Epithelial cell of esophagus (primary cell): ENCODE measurements around the gene PIRT.
"Not testable (repeated sequence)": the region's sequence is repeated elsewhere in the genome, so short reads cannot be mapped to it uniquely, and the experiment has no call there.

ENCODE experiments used
- DNase-seq: peaks from one replicate; pipeline ENCODE4 v3.0.0; 2010; ENCODE audit warnings: low read depth
- H3K4me3 ChIP-seq: 2 replicates; pipeline ENCODE4 v1.5.1; 2011; ENCODE audit warnings: mild to moderate bottlenecking, low read length, control low read depth
- CTCF ChIP-seq: IDR thresholded peaks from 2 replicates; pipeline ENCODE4 v1.5.1; 2011; ENCODE audit warnings: low read depth, mild to moderate bottlenecking, low read length, control low read depth, inconsistent platforms; ENCODE audit not compliant: insufficient read depth; ENCODE audit errors: missing control alignments

PIRT gene

GRCh38 chr17:10870336-10871050, 32.6 kb upstream of the PIRT start:
- DNase-seq: no peak
- no peak for TF ChIP-seq CTCF
- H3K4me3 ChIP-seq: no peak overlapping the region

- H3K4me3 ChIP-seq, DNase-seq: not testable (repeated sequence)
These were observed 30.9 kb upstream of the PIRT start for GRCh38 chr17:10868744-10869143.

GRCh38 chr17:10859051-10859450, 21.2 kb upstream of the PIRT start:
- TF ChIP-seq CTCF: no peak
- no peak for DNase-seq
- no peak overlapping the region for H3K4me3 ChIP-seq

DNA sequence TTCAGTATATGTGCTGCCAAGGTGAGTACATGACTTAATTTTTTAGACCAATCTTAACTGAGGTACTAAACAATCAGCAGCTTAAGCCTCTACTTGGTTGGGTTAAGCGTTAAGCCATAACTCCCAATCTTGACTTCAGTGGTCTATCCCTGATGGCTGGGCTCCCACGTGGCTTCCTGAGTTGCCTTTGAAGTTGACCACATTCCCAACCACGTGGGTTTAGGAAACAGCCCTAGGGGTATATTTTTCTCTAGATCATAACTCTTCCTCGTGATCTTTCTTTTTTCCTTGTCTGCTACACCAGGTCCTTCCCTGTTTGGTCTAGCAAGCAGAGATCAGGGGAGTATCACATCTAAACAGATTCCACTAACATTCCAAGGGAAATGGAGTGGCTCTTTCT, 20.1 kb upstream of the PIRT start:
- TF ChIP-seq CTCF: no peak
- no peak overlapping the region for H3K4me3 ChIP-seq
- no peak for DNase-seq

DNA sequence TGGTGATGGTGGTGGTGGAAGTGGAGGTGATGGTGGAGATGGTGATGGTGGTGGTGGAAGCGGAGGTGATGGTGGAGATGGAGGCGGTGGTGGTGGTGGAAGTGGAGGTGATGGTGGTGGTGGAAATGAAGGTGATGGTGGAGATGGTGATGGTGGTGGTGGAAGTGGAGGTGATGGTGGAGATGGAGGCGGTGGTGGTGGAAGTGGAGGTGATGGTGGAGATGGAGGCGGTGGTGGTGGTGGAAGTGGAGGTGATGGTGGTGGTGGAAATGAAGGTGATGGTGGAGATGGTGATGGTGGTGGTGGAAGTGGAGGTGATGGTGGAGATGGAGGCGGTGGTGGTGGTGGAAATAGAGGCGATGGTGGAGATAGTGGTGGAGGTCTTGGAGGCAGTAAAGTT, 8.7 kb upstream of the PIRT start:
- H3K4me3 ChIP-seq, DNase-seq: not testable (repeated sequence)

DNA sequence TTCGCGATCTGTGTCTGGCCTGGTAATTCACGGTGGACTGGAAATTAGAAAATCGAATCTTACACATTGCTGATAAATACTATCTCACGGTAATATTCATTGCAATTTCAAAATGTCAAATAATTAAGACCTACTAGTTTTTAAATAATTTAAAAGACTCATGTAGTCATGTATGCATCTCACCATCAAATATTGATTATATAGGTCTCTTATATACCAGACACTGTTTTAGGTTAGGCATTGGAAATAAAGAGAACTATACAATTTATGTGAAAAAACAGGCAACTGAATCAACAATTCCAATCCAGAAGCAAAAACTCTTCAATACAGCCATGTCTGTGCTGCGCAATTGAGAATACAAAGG, 7.5 kb upstream of the PIRT start:
- no peak for TF ChIP-seq CTCF
- H3K4me3 ChIP-seq: no peak overlapping the region
- DNase-seq: no peak

DNA sequence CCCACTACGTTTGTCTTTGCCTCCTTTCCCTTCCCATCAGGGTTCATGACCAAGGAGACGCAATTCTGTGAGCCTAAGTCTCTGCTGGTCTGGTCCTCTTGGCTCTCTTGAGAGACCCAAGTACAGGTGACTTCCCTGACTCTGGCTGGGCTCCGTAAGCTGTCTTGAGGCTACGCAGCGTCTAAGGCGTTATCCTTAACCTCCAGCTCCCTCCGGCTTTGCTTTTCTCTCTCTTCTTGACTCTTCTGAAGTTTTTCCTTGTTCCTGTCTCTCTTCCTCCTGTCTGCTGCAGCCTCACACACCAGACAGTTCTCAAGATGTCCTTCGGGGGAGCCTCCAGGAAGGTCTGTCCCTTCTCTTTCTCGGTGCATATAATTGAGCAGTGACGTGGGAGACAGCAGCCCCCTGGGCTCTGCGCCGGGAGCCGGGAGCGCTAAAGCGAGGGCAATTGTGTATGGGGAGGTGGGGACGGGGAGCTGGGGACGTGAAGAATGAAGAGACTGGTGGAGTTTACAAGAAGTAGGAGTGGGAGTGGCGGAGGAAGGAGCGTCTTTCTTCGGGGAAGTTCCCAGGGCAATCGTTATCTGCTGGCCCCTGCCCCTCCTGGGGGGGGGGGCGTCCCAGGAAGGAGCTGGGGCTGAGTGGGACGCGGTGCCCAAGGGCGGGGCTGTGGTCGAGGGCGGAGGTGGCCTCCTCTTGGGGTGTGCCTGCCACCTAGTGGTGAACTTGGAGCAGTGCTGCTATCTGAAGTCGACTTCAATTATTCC, 6.9 kb upstream of the PIRT start:
- TF ChIP-seq CTCF: peak; percentile 85
- peak; percentile 57 for DNase-seq
- H3K4me3 ChIP-seq: peak overlapping the region; percentile 31

DNA sequence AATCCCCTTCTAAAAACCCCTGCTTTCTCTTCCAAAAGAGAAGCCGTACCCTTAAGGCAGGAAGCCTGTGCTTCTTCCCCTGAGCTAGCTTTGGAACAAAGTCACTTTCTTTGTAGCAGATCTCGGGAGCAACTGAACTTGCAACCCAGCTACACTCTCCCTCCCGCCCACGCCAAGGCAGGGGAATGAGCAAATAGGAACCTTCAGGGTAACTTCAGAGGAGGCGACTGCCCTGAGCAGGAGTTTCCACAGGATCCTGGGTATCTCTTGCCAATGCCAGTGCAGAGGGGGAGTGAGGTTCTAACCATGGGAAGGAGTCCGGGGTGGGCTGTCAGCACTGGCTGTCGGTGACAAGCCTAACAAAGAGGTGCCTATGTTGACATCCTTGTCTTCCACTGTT, 5.9 kb upstream of the PIRT start:
- peak; percentile 10 for DNase-seq
- no peak for TF ChIP-seq CTCF
- H3K4me3 ChIP-seq: no peak overlapping the region
